ENCODE measurements around the gene ZNF394.
"Not testable (repeated sequence)": the region's sequence is repeated elsewhere in the genome, so short reads cannot be mapped to it uniquely, and the experiment has no call there.

ZNF394 gene

GRCh38 chr7:99521399-99521798 lies 21.3 kb upstream of the ZNF394 start:
- Histone ChIP-seq H3K36me3 (ENCODE audit: insufficient read depth, low read length) (peaks cover 32% of the 10 kb centered on the region), H3K4me1 (ENCODE audit: control insufficient read depth, insufficient read depth, low read length) (no peaks in the 10 kb centered on the region), H3K9me3 (replicated peaks; ENCODE audit: low read length) (no peaks in the 10 kb centered on the region), H3K4me3 (ENCODE audit: low read length) (no peak overlapping the region), H3K27me3 (ENCODE audit: control insufficient read depth, insufficient read depth, low read length) (no peaks in the 10 kb centered on the region), H3K4me2 (ENCODE audit: low read length) (no peak overlapping the region), H3K9ac (ENCODE audit: low read depth, low read length) (no peak overlapping the region)

DNA sequence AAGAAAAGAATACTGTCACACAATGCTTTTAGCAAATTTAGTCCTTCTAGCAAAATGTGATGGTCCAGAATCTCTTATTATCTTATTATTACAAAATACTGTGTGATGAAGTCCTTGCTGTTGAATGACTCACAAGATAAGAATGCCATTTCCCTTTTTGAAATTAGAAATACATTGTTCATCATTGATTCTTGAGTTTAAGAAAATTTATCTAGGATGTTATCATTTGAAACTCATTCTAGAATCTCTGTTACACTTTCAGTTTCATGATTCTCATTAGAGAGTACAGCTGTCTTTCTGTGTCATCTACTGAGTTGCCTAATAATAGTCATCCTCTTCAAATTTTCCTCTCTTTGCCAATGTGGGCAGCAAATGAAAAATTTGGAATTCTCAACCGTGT lies 14.0 kb upstream of the ZNF394 start:
- peaks cover 9% of the 10 kb centered on the region for H3K4me1 ChIP-seq (ENCODE audit: control insufficient read depth, insufficient read depth, low read length)
- no peak overlapping the region for H3K4me2 ChIP-seq (ENCODE audit: low read length)
- H3K4me3 ChIP-seq (ENCODE audit: low read length) = no peak overlapping the region
- no peaks in the 10 kb centered on the region for H3K9me3 ChIP-seq (replicated peaks; ENCODE audit: low read length)
- no peak overlapping the region for H3K9ac ChIP-seq (ENCODE audit: low read depth, low read length)
- H3K36me3 ChIP-seq (ENCODE audit: insufficient read depth, low read length) = peaks cover 33% of the 10 kb centered on the region
- H3K27me3 ChIP-seq (ENCODE audit: control insufficient read depth, insufficient read depth, low read length) = no peaks in the 10 kb centered on the region

DNA sequence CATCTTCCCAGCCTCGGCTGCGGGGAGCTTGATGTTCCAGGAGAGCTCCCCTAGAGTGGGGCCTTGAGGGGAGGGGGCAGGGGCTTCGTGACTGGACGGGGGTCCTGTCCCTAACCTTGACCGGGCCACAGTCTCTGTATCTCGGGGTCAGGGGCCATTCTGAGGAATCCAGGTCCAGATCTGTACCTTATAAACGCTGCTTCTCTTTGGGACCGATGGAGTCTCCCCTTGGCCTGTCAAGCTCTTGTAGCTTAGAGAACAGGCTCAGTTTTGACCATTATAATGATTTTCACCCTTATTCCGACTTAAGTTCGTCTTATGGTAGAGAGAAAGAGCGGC lies 5.2 kb upstream of the ZNF394 start:
- no peaks in the 10 kb centered on the region for H3K27me3 ChIP-seq (ENCODE audit: control insufficient read depth, insufficient read depth, low read length)
- H3K4me3 ChIP-seq (ENCODE audit: low read length) = peak overlapping the region; percentile 92
- peak overlapping the region; percentile 86 for H3K4me2 ChIP-seq (ENCODE audit: low read length)
- peak overlapping the region; percentile 91 for H3K9ac ChIP-seq (ENCODE audit: low read depth, low read length)
- no peaks in the 10 kb centered on the region for H3K9me3 ChIP-seq (replicated peaks; ENCODE audit: low read length)
- H3K4me1 ChIP-seq (ENCODE audit: control insufficient read depth, insufficient read depth, low read length) = peaks cover 13% of the 10 kb centered on the region
- no peaks in the 10 kb centered on the region for H3K36me3 ChIP-seq (ENCODE audit: insufficient read depth, low read length)

DNA sequence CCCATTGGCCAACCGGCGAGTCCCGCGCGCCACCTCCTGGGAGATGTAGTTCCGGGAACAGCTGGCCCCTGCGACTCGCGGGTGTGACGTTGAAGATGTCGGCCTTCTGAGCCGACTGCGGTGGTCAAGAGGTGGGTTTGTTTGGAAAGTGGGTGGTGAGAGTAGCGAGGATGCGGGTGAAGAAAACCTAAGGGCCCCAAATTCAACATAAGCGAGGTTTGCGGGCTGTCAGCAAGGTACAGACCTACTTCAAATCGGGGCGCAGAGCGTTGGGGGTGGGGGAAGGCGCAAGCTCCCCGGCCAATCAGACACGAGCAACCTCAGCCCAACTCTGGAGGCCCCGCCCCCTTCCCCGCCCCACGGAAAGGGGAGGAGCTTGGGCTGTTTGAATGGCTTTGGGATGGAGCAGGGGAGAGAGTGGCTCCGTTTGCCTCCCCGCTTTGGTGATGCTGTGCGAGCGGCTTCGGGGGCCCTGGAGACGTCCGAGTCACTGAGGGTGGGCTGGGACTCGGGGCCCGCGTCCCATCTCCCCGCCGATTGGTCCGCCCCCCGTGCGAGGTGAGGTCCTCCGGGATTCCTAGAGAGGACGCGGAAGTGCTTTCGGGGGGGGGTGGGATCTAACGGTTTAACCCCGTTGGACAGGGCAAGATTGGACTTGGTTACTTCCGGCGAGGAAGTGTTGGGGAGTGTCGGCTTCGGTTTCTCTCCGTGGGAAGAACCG lies 4.7 kb upstream of the ZNF394 start, which contains the start of gene ZKSCAN5:
TSS of gene ZKSCAN5 (plus strand) at position 60 of the 721 bp plus-strand sequence. CDS start 1,383 bp downstream, outside the sequence.
- Histone ChIP-seq H3K9me3 (replicated peaks; ENCODE audit: low read length) (no peaks in the 10 kb centered on the region), H3K4me1 (ENCODE audit: control insufficient read depth, insufficient read depth, low read length) (peaks cover 13% of the 10 kb centered on the region), H3K27me3 (ENCODE audit: control insufficient read depth, insufficient read depth, low read length) (no peaks in the 10 kb centered on the region), H3K36me3 (ENCODE audit: insufficient read depth, low read length) (no peaks in the 10 kb centered on the region), H3K9ac (ENCODE audit: low read depth, low read length) (peak within 1 kb of the TSS; percentile 91), H3K4me3 (ENCODE audit: low read length) (peak within 1 kb of the TSS; percentile 92), H3K4me2 (ENCODE audit: low read length) (peak within 1 kb of the TSS; percentile 86)

GRCh38 chr7:99504281-99504602 lies 4.2 kb upstream of the ZNF394 start:
- H3K27me3 ChIP-seq (ENCODE audit: control insufficient read depth, insufficient read depth, low read length) = no peaks in the 10 kb centered on the region
- H3K9me3 ChIP-seq (replicated peaks; ENCODE audit: low read length) = no peaks in the 10 kb centered on the region
- H3K4me3 ChIP-seq (ENCODE audit: low read length) = peak overlapping the region; percentile 92
- peaks cover 13% of the 10 kb centered on the region for H3K4me1 ChIP-seq (ENCODE audit: control insufficient read depth, insufficient read depth, low read length)
- peak overlapping the region; percentile 91 for H3K9ac ChIP-seq (ENCODE audit: low read depth, low read length)
- peak overlapping the region; percentile 86 for H3K4me2 ChIP-seq (ENCODE audit: low read length)
- no peaks in the 10 kb centered on the region for H3K36me3 ChIP-seq (ENCODE audit: insufficient read depth, low read length)

GRCh38 chr7:99501236-99501635 lies 1.2 kb upstream of the ZNF394 start:
- H3K36me3 ChIP-seq (ENCODE audit: insufficient read depth, low read length) = peaks cover 13% of the 10 kb centered on the region
- not testable (repeated sequence) for H3K9me3 ChIP-seq (replicated peaks; ENCODE audit: low read length); H3K9ac ChIP-seq (ENCODE audit: low read depth, low read length); H3K27me3 ChIP-seq (ENCODE audit: control insufficient read depth, insufficient read depth, low read length)
- peak overlapping the region; percentile 83 for H3K4me2 ChIP-seq (ENCODE audit: low read length)
- peak overlapping the region; percentile 85 for H3K4me3 ChIP-seq (ENCODE audit: low read length)
- peaks cover 19% of the 10 kb centered on the region for H3K4me1 ChIP-seq (ENCODE audit: control insufficient read depth, insufficient read depth, low read length)

- Histone ChIP-seq H3K4me3 (ENCODE audit: low read length) (peak overlapping the region; percentile 85), H3K4me1 (ENCODE audit: control insufficient read depth, insufficient read depth, low read length) (peaks cover 12% of the 10 kb centered on the region), H3K27me3 (ENCODE audit: control insufficient read depth, insufficient read depth, low read length) (no peaks in the 10 kb centered on the region), H3K9me3 (replicated peaks; ENCODE audit: low read length) (no peaks in the 10 kb centered on the region), H3K9ac (ENCODE audit: low read depth, low read length) (peak overlapping the region; percentile 95), H3K4me2 (ENCODE audit: low read length) (peak overlapping the region; percentile 83), H3K36me3 (ENCODE audit: insufficient read depth, low read length) (peaks cover 16% of the 10 kb centered on the region)
Observed at GRCh38 chr7:99500637-99501009, 542 bp upstream of the ZNF394 start.

DNA sequence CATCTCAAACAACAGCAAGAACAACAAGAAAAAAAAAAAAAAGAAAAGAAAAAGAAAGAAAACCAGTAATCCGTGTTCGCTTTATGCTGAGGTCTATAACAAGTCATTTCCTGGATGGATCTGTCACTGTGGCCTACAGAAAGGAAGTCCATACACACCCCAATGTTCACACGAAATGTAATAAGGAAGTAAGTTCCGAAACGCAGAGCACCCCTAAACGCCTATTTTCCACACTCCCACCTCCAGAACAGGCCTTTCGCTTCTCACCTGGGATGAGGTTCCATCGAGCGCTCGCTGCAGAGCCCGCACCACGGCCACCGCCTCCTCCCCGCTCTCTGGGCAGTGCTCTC lies 735 bp downstream of the ZNF394 start:
- peaks cover 2% of the 10 kb centered on the region for H3K9me3 ChIP-seq (replicated peaks; ENCODE audit: low read length)
- peak overlapping the region; percentile 95 for H3K9ac ChIP-seq (ENCODE audit: low read depth, low read length)
- H3K4me3 ChIP-seq (ENCODE audit: low read length) = peak overlapping the region; percentile 85
- peaks cover 19% of the 10 kb centered on the region for H3K36me3 ChIP-seq (ENCODE audit: insufficient read depth, low read length)
- peaks cover 10% of the 10 kb centered on the region for H3K4me1 ChIP-seq (ENCODE audit: control insufficient read depth, insufficient read depth, low read length)
- peak overlapping the region; percentile 83 for H3K4me2 ChIP-seq (ENCODE audit: low read length)
- no peaks in the 10 kb centered on the region for H3K27me3 ChIP-seq (ENCODE audit: control insufficient read depth, insufficient read depth, low read length)

GRCh38 chr7:99498546-99498944 lies 1.5 kb downstream of the ZNF394 start:
- no peaks in the 10 kb centered on the region for H3K27me3 ChIP-seq (ENCODE audit: control insufficient read depth, insufficient read depth, low read length)
- H3K4me2 ChIP-seq (ENCODE audit: low read length) = peak overlapping the region; percentile 83
- H3K9ac ChIP-seq (ENCODE audit: low read depth, low read length) = peak overlapping the region; percentile 95
- H3K9me3 ChIP-seq (replicated peaks; ENCODE audit: low read length) = peaks cover 10% of the 10 kb centered on the region
- peaks cover 10% of the 10 kb centered on the region for H3K4me1 ChIP-seq (ENCODE audit: control insufficient read depth, insufficient read depth, low read length)
- H3K36me3 ChIP-seq (ENCODE audit: insufficient read depth, low read length) = peaks cover 27% of the 10 kb centered on the region
- H3K4me3 ChIP-seq (ENCODE audit: low read length) = peak overlapping the region; percentile 85

GRCh38 chr7:99497766-99498545 lies 2.1 kb downstream of the ZNF394 start:
- H3K4me3 ChIP-seq (ENCODE audit: low read length) = peak overlapping the region; percentile 85
- peaks cover 12% of the 10 kb centered on the region for H3K9me3 ChIP-seq (replicated peaks; ENCODE audit: low read length)
- no peak overlapping the region for H3K9ac ChIP-seq (ENCODE audit: low read depth, low read length)
- H3K4me2 ChIP-seq (ENCODE audit: low read length) = peak overlapping the region; percentile 83
- no peaks in the 10 kb centered on the region for H3K27me3 ChIP-seq (ENCODE audit: control insufficient read depth, insufficient read depth, low read length)
- peaks cover 10% of the 10 kb centered on the region for H3K4me1 ChIP-seq (ENCODE audit: control insufficient read depth, insufficient read depth, low read length)
- peaks cover 33% of the 10 kb centered on the region for H3K36me3 ChIP-seq (ENCODE audit: insufficient read depth, low read length)

- Histone ChIP-seq H3K9ac (ENCODE audit: low read depth, low read length) (no peak overlapping the region), H3K4me2 (ENCODE audit: low read length) (no peak overlapping the region), H3K4me1 (ENCODE audit: control insufficient read depth, insufficient read depth, low read length) (peaks cover 10% of the 10 kb centered on the region), H3K36me3 (ENCODE audit: insufficient read depth, low read length) (peaks cover 42% of the 10 kb centered on the region), H3K9me3 (replicated peaks; ENCODE audit: low read length) (peaks cover 12% of the 10 kb centered on the region), H3K27me3 (ENCODE audit: control insufficient read depth, insufficient read depth, low read length) (no peaks in the 10 kb centered on the region), H3K4me3 (ENCODE audit: low read length) (peak overlapping the region; percentile 10)
Observed at GRCh38 chr7:99493823-99494222, 6.3 kb downstream of the ZNF394 start.

- Histone ChIP-seq H3K4me3 (ENCODE audit: low read length) (no peak overlapping the region), H3K27me3 (ENCODE audit: control insufficient read depth, insufficient read depth, low read length) (no peaks in the 10 kb centered on the region), H3K4me1 (ENCODE audit: control insufficient read depth, insufficient read depth, low read length) (no peaks in the 10 kb centered on the region), H3K4me2 (ENCODE audit: low read length) (no peak overlapping the region), H3K9me3 (replicated peaks; ENCODE audit: low read length) (peaks cover 12% of the 10 kb centered on the region), H3K36me3 (ENCODE audit: insufficient read depth, low read length) (peaks cover 26% of the 10 kb centered on the region), H3K9ac (ENCODE audit: low read depth, low read length) (no peak overlapping the region)
Observed at GRCh38 chr7:99490878-99491277, 9.2 kb downstream of the ZNF394 start.
